ENCODE data around the gene TDRD10. TPM values are rescaled to one million over a fixed set of nuclear protein-coding genes. Genes with fewer than 3 reads are reported as not detected.

Gene TDRD10
- polyA plus RNA-seq, 1 donor: 2.3 TPM

DNA sequence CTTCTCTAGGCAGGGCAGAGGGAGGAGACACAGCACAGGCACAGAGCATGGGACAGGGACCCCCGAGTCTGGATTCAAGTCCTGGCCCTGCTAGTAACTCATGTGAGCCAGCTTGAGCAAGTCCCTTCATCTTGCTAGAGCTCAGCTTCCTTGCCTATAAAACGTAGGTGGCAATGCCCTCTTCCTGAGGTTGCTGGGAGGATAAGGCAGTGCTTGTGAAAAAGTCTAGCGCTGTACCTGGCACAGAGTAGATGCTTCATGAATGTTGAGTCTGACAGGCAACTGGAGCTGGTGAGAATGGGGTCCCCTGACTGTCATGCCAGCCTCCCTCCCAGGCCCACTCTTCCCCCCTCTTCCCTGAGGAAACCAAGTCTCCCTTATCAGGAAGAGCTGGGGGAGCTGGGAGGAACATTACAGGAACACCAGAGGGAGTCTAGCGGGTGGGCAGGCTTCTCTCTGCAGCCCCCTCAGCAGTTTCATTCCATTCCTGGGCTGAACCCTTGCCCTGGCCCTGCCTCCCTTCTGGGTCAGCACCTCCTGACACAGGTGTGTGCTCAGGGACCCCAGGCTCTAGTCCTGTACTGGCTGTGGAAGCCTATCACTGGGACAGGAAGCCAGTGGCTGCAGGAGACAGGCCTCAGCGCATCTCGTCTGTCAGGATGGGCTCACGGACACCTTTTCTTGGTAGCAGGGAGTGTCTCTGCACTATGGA is 75.5 kb downstream of the TDRD10 start:
- no peak for DNase-seq (ENCODE audit: low read depth)

DNA sequence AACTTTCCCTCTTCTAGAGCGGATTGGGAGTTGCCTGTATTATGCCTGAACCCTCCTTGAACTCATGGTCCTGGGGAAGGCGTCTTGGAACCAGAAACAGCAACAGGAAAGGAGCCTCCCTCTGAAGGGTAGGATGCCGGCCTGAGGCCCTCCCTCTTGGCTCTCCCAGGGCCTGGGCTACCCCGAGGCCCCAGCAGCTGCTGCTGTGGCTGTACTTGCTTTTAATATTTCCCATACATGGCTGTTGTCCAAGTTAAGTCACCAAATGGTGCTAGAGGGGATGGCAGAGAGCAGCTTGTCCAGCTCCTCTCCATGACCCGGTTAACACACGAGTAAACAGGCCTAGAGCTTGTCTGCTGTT is 76.0 kb downstream of the TDRD10 start:
- no peak for DNase-seq (ENCODE audit: low read depth)

DNA sequence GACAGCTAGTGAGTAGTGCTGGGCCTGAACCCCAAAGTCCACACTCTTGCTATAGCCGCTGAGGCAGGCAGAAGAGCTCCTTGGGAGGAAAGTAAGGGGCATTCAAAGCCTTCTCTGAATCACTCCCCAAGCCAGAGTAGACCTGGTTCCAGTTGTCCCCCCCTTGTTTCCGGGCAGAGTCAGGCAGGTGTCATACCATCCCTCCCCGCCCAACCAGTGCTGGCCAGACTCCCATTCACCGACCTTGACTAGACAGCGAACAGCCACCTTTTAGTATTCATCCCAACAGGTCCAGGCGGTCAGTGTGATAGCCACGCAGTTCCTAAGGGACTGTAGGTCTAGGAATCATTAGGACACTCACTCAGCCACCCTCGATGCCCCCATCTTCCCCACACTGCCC is 77.4 kb downstream of the TDRD10 start:
- no peak for DNase-seq (ENCODE audit: low read depth)

DNA sequence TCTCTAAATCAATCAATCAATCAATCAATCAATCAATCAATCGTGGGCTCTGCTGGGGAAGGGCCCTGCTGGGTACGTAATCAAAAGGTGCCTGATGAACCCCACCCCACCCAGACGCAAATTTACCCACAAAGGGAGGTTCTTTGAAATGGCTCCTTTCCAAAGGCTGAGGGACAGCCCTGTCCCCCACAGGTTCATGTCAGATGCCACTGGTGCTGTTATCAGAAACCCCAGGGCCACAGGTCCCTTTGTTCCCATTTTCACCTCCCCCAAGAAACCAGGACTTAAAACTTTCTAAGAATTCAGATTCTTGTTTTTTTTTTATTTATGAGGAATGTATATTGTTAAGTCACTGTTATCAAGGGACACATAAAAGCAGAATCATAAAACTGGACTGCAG is 79.7 kb downstream of the TDRD10 start:
- no peak for DNase-seq (ENCODE audit: low read depth)

DNA sequence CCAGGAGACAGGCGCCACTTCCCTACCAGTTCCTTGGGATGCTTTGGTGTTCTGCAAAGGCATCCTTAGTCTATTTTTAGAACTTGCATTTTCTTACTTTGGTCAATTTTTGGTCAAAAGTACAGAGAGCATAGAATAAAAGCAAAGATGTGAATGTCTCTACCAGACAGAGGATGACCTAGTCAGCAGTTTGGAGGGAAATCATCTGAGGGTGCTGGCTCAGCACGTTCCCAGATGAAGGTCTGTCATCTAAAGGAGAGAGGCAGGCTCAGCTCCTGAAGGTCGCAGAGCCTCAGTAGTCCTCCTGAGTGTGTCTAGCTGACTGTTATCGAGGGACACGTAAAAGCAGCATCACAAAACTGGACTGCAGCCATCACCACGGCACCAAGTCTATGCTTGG is 80.9 kb downstream of the TDRD10 start:
- no peak for DNase-seq (ENCODE audit: low read depth)

DNA sequence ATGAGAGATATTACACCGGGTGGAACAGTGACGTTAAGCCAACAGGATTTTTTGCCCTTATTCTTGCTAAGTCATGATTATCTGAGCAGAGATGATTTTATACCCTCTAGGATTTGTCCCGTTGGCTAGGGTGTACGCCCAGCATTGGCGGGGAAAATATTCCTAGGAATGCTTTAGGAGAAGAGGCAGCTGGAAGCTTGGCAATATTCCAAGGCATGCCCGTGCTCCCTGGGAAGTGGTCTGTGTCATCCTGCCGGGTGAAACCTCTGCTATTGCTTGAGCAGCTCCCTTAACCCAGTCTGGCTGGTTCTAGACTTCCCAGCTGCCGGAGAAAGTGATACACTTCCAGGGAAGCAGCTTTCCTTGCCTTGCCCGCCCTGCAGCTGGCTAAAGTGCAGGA is 81.8 kb downstream of the TDRD10 start:
- no peak for DNase-seq (ENCODE audit: low read depth)

DNA sequence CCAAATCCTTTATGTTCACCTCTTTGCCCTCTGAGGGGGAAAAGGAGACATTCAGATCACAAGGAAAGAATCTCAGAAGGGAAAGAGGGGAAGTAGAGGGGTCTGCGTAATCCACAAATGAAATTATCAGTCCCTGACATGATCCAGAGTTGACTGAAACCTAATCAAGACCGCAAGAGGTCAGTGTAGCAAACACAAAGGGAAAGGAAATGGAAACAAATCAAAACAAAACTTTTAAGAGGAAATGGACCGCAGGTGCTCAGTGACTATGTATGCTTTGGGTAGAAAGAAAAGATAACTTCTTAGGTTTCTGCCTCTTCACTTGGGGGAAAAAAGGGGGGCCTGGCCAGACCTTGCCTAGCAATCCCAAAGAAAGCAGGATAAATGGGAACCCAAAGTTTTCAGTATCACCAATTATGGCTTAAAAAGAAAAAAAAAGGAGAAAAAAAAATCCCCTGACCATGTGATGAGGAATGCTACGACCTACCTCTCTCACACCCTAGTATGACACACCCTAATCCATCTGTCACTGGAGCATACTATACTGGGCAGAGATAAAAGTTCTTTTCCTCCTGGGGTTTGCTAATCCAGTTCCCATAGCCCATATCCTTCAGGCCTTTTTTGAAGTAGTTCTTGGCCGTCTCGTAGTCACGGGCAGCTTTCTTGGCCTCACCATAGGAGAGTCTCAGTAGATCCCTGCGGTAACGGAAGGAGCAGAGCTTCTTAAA is 82.4 kb downstream of the TDRD10 start:
- DNase-seq (ENCODE audit: low read depth): no peak

DNA sequence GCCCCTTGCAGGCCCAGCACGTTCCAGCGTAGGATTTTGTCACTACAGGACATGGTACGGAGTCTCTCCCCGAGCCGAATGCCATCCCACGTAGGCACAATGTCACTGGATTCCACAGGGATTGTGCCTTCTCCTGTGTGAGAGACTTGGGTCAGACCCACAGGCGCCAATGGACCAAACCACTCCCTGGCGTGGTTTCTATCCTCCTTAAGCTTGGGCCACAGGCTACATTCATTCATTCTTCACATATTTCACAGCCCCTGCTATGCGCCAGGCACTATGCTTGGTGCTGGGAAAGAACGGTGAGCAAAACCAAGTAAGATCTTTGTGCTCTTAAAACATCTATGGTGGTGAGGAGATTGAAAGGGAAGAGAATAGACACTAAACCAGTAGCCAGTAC is 84.2 kb downstream of the TDRD10 start:
- DNase-seq (ENCODE audit: low read depth): no peak

DNA sequence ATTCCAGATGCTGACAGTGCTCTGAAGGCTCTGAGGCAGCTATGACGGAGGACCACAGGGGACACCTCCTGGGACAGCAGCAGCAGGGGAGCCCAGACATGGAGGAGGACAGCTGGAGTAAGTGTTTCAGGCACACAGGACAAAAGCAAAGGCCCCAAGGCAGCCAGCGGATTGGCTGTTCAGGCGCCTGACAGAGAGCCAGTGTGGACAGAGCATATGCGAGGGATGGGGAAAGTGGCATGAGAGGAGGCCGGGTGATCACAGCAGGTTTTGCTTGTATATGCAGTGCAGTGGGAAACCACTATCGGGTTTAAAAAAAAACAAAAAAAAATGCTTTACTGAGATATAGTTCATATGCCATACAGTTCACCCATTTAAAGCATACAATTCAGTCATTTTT is 84.6 kb downstream of the TDRD10 start:
- no peak for DNase-seq (ENCODE audit: low read depth)

DNA sequence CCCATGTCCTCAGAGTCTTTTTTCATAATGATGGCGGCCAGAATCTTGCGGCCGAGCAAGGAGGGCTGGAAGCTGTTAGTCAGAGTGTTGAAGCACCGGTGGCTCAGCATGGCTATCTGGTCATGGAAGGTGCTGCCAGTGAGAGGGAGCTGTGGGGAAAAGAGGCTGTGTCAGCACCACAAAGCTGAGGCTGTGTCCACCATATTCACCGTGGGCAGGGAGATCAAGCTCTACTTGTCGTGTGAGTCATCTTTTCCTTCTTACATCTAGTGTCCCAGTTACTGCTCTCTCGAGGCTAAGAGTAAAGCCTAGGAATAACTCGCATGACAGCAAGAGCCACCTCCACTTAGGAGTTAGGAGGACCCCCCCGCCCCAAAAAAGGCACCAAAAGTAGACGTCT is 87.8 kb downstream of the TDRD10 start:
- no peak for DNase-seq (ENCODE audit: low read depth)

DNA sequence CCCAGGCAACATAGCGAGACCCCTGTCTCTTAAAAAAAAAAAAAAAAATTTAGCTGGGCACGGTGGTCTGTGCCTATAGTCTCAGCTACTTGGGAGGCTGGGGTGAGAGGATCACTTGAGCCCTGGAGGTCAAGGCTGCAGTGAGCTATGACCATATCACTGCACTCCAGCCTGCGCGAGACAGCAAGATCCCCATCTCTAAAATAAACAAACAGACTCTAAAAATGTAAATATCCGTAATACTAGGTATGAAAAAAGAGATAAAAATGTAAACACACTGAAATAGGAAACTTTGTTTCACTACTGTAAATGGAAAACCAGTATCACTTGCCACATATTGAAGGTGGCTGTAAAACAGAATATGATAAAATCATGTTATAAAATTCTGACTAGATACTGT is 88.7 kb downstream of the TDRD10 start:
- DNase-seq (ENCODE audit: low read depth): no peak

DNA sequence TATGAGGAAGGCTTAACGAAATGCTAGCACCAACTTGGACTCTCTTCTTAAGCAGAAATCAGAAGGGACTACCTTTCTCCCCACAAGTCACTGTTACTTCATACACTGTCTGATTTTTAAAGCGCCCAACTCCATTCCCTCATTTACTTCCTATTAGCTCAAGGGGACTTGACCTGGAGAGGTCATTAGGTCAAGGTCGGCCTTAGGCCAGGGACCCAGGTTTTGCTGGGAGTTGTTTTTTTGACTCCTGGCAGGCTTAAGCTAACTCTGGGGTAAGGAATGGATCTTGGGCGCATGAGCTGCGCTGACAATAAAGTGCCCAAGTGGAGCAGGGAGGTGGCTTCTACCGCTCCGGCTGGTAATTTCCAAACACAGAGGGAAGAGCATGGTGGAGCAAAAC is 89.2 kb downstream of the TDRD10 start:
- DNase-seq (ENCODE audit: low read depth): no peak

DNA sequence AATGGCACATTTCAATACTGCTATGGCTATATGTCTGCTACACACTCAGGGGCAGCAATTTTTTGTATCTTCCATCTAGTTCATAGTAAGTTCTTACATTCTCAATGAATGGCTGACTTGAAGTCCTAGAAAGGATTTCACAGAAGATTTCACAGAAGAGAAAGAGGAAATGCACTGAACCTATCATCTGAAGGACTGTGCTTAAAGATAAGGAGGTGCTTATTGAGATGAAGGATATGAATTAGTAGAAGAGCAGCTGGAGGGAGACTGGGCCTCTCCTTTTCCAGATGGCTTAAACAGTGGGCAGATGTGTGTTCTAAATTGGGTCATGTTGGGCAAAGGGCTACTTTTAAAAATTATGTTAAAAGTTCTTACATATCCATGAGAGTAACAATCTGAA is 91.4 kb downstream of the TDRD10 start:
- DNase-seq (ENCODE audit: low read depth): no peak

DNA sequence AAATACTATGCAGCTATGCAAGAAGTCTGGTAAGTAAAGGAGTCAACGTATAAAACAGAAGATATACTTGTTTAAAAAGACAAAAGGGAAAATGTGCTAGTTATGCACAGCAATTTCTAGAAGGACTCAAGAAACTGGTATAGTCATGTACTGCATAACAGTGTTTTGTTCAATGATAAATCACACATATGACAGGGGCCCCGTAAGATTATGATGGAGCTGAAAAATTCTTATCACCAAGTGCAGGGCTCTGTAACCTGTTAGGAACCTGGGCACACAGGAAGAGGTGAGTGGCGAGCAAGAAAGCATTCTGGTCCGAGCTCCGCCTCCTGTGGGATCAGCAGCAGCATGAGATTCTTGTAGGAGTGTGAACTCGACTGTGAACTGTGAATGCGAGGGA is 92.8 kb downstream of the TDRD10 start:
- no peak for DNase-seq (ENCODE audit: low read depth)

DNA sequence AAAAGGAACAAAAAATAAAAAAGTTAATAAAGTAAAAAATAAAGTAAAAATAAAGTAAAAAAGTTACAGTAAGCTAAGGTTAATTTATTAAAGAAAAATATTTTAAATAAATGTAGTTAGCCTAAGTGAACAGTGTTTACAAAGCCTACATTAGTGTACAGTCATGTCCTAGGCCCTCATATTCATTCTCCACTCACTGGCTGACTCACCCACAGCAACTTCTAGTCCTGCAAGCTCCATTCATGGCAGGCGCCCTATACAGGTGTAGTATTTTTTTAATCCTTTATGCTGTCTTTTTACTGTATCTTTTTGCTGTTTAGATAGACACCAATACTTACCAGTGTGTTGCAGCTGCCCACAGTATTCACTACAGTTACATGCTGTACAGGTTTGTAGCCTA is 93.6 kb downstream of the TDRD10 start:
- no peak for DNase-seq (ENCODE audit: low read depth)

Other genes starting within 250 kb of the TDRD10 start
- gene HAX1, start 229.6 kb upstream of the TDRD10 start, polyA plus RNA-seq (ENCODE audit: insufficient read length): 69.8 TPM
- gene AQP10, start 181.1 kb upstream of the TDRD10 start, polyA plus RNA-seq (ENCODE audit: insufficient read length): not detected
- gene ATP8B2, start 176.7 kb upstream of the TDRD10 start, polyA plus RNA-seq (ENCODE audit: insufficient read length): 20.8 TPM
- 7.1 TPM for gene IL6R, start 96.9 kb upstream of the TDRD10 start, polyA plus RNA-seq (ENCODE audit: insufficient read length)
- gene SHE, start 193 bp downstream of the TDRD10 start, polyA plus RNA-seq (ENCODE audit: insufficient read length): 9.1 TPM
- gene UBE2Q1, start 56.4 kb downstream of the TDRD10 start, polyA plus RNA-seq (ENCODE audit: insufficient read length): 64.5 TPM
- gene CHRNB2, start 65.6 kb downstream of the TDRD10 start, polyA plus RNA-seq (ENCODE audit: insufficient read length): 0.23 TPM
- 40.0 TPM for gene ADAR, start 106.0 kb downstream of the TDRD10 start, polyA plus RNA-seq (ENCODE audit: insufficient read length)